Cardiac septum (tissue), 1 donor: ENCODE data around the gene UQCRQ. TPM values are rescaled to one million over a fixed set of nuclear protein-coding genes. Genes with fewer than 3 reads are reported as not detected.

Source experiments
- DNase-seq: peaks from one replicate; pipeline ENCODE4 v3.0.0-alpha.2; 2020; ENCODE audit warnings: low spot score
- intact Hi-C: fragments of 100-400 bp; cut with DNase I; formaldehyde crosslinking; loops from one replicate; pipeline ENCODE4 v1.14.0; 2022
- total RNA-seq: library from RNA; stranded (reverse); fragmentation: NEBNext Ultra II Directional; extraction: Animal tissue kit (Norgen Biotek cat#: 25700); gene quantifications from one replicate; pipeline ENCODE4 v1.2.1, GENCODE V29; 2021
- donor health status: DM: no; HTN: no; CAD: no.

UQCRQ gene
- total RNA-seq, 1 donor from 2014 or later = 1,426 TPM

DNA sequence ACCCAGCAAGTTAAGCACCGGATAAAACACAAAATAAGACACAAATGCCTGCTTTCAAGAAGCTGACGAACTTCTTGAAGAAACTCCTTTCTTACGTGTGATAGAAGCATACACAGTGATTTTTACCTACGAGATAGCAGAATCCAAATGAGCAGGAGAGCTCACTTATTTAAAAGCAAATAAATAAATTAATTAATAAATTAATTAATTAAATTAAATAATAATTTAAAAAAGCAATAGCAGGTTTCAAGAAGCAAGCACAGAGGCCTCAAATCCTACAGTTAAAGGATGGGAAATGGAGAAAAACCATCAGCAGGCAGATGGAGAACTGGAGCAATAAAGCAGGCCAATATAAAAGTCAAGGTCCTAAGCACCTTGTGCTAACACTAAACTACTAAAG, 24.4 kb downstream of the UQCRQ start:
- intact Hi-C loops = no loop called here
- DNase-seq = no peak

GRCh38 chr5:132895719-132896305, 29.4 kb downstream of the UQCRQ start:
- DNase-seq = no peak
- intact Hi-C loops = no loop called here

DNA sequence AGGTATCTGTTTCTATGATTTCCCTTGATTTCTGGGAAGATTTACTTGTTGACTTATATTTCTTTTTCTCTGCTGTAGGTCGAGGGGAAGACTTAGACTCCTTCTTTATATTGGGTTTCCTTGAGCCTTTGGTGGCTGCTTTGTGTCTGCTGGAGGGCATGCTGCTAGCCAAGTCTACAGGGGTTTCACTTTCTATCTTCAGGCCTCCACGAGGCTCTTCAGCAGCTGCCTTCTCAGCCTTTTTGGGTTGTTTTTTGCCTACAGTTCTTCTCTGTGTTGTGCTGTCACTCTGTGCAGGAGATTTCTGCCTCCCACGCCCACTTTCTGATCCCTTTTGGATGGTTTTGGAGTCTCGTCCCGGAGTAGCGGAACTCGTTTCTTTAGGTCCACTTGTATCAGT, 30.2 kb downstream of the UQCRQ start:
- no peak for DNase-seq
- intact Hi-C loops = no loop called here

GRCh38 chr5:132898094-132898493, 31.7 kb downstream of the UQCRQ start:
- DNase-seq = no peak
- intact Hi-C loops = no loop called here

DNA sequence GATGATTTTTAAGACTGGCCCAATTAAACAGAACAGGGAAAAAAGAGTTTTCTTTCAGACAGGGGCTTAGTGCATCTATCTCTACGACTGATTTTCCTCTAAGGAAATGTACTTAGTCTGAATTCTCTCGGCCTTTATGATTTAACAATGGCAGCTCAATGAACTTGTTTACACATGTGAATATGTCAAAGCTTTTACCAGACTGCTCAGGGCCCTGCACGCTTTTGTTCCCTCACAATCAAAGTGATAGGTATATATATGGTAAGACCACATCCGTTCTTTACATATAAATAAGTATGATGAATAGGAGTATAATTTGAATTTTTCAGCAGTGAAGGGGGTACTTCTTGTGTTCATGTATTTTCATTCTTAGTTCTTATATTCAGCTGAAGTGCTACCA, 34.6 kb downstream of the UQCRQ start:
- DNase-seq = no peak
- intact Hi-C loops = no loop called here

DNA sequence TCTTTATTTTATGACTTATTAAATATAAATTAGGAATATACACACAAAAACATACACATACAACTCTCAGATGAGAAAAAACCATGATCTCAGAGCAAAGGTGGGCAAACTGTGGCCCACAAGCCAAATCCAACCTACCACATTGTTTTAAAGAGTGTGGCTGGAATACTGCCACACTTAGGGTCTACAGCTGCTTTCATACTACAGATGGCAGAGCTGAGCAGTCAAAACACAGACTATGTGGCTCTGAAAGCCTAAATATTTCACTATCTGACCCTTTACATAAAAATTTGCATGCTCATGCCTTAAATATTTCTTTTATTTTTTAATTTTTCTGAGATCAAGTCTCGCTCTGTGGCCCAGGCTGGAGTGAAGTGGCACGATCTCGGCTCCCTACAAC, 35.3 kb downstream of the UQCRQ start:
- intact Hi-C loops = no loop called here
- no peak for DNase-seq

- no peak for DNase-seq
- intact Hi-C loops = no loop called here
Observed at GRCh38 chr5:132905938-132906337, 39.5 kb downstream of the UQCRQ start.

GRCh38 chr5:132907161-132907560, 40.7 kb downstream of the UQCRQ start:
- no peak for DNase-seq
- intact Hi-C loops = no loop called here

DNA sequence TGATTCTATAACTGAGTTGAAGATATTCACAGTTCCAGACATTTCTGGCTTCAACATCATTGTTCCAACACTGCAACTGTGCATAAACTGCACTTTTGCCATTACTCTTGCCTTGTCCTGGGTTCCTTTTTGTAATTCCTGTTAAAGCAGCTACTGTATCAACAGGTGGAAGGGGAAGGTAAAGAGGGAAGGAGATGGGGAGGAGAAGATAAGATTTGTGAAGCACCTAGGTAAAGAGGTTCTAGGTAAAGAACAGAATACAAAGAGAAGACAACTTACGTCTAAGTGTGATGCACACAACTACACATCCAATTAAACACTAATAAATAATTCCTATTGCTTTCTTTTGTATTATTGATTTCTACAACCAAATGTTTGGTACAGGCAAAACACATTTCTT, 43.3 kb downstream of the UQCRQ start:
- intact Hi-C loops = no loop called here
- no peak for DNase-seq

DNA sequence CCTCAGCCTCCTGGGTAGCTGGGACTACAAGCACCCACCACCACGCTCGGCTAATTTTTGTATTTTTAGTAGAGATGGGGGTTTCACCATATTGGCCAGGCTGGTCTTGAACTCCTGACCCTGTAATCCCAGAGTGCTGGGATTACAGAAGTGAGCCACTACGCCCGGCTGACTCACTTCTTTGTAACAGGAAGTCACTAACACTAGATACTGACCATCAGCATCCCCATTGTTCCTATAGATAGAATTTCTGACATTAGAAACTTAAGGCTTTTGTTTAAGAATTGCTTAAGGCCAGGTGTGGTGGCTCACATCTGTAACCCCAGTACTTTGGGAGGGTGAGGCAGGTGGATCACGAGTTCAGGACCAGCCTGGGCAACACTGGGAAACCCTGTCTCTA, 49.2 kb downstream of the UQCRQ start:
- intact Hi-C loops = no loop called here
- DNase-seq = no peak

DNA sequence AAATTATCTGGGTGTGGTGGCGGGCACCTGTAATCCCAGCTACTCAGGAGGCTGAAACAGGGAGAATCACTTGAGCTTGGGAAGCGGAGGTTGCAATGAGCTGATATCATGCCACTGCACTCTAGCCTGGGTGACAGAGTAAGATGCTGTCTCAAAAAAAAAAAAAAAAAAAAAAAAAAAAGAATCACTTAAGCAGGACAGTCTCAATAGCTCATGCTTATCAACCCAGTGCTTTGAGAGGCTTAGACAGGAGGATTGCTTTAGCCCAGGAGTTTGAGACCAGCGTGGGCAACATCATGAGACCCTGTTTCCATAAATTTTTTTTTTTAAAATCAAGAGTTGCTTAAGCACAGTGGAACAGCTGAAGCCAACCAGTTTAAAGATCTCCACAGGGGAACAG, 49.6 kb downstream of the UQCRQ start:
- intact Hi-C loops = no loop called here
- DNase-seq = no peak

Other genes with a start within 250 kb of the UQCRQ start
- not detected for gene IL13, start 208.5 kb upstream of the UQCRQ start, total RNA-seq
- not detected for gene IL4, start 192.7 kb upstream of the UQCRQ start, total RNA-seq
- 10.9 TPM for gene KIF3A, start 129.1 kb upstream of the UQCRQ start, total RNA-seq
- gene CCNI2, start 119.2 kb upstream of the UQCRQ start, total RNA-seq = not detected
- gene SEPTIN8, start 89.4 kb upstream of the UQCRQ start, total RNA-seq = 45.2 TPM
- 0.08 TPM for gene SOWAHA, start 53.3 kb upstream of the UQCRQ start, total RNA-seq
- gene SHROOM1, start 36.0 kb upstream of the UQCRQ start, total RNA-seq = 4.7 TPM
- gene GDF9, start 173 bp upstream of the UQCRQ start, total RNA-seq = 0.43 TPM
- gene LEAP2, start 7.0 kb downstream of the UQCRQ start, total RNA-seq = 2.2 TPM
- 59.1 TPM for gene AFF4, start 97.0 kb downstream of the UQCRQ start, total RNA-seq
- gene ZCCHC10, start 159.9 kb downstream of the UQCRQ start, total RNA-seq = 19.9 TPM
- 142 TPM for gene HSPA4, start 185.4 kb downstream of the UQCRQ start, total RNA-seq